Suppressor macrophage treated with lipopolysaccharide for 4 hours (primary cell): ENCODE measurements around the gene MRTFA.
"Not testable (repeated sequence)": the region's sequence is repeated elsewhere in the genome, so short reads cannot be mapped to it uniquely, and the experiment has no call there.

Experiments used
- DNase-seq: peaks from one replicate; pipeline ENCODE4 v3.0.0-alpha.2; 2020

The MRTFA gene

GRCh38 chr22:40656651-40657050, 20.1 kb upstream of the MRTFA start:
- not testable (repeated sequence) for DNase-seq

DNA sequence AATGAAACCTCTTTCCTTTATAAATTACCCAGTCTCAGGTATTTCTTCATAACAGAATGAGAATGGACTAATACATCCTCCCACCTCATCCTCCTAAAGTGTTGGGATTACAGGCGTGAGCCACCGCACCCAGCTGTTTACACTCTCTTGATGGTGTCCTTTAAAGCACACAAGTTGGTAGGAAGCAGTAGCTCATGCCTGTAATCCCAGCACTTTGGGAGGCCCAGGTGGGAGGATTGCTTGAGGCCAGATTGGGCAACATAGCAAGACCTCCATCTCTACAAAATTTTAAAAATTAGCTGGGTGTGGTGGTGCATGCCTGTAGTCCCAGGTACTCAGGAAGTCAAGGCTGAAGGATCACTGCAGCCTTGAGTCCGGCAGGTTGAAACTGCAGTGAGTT, 19.4 kb upstream of the MRTFA start:
- DNase-seq, result not testable (repeated sequence)

DNA sequence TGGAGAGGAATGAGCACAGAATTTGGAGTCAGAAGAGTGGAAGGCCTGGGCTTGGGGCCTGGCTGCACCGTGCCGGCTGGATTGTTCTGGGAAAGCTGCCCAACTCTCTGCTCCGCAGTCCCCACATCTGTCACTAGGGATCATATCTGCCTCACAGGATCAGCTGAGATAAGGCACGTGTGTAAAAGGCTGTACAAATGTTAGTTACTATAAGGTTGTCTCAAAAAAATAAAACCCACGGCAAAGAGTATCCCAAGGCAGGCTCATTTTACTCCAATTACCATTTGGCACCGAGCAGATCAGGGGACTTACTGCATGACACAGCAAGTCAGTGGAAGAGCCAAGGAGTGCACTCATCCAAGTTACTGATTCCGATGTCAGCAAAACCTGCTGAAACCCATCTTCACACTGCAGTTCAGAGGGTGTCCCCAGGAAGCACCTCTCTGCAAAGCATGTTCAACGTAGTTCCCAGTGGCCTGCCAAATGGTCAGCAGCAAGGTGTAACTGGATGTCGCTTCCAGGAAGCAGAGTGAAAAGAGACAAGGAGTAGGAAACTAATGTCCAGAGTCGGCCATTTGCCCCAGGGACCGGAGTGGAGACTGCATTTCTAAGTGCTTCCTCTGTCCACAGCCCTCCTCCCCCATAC, 18.1 kb upstream of the MRTFA start:
- DNase-seq, result no peak

GRCh38 chr22:40653361-40653760, 16.8 kb upstream of the MRTFA start:
- no peak for DNase-seq

- DNase-seq, result peak; percentile 99
These were observed 15.3 kb upstream of the MRTFA start for GRCh38 chr22:40651563-40652501.

- no peak for DNase-seq
These were observed 14.5 kb upstream of the MRTFA start for GRCh38 chr22:40651057-40651456.

GRCh38 chr22:40648386-40648785, 11.9 kb upstream of the MRTFA start:
- no peak for DNase-seq

DNA sequence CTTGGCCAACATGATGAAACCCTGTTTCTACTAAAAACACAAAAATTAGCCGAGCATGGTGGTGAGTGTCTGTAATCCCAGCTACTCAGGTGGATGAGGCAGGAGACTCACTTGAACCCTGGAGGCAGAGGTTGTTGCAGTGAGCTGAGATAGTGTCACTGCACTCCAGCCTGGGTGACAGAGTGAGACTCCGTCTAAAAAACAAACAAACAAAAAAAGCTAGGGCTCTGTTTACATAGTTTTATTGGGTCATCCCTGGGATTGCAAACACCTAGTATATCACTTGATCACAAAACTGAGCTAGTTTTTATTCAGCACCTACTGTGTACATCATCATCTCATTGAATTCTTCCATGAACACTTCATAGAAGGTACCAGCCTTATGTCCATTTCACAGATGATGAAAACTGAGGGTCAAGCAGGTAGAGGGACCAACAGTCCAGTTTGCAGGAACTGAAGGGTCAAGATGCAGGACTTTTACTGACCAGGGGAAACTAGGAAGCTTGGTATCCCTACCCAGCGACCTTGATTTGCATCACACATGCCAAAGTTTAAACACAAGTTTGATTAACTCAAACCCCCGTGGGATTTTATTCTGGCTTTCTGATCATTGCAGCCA, 9.2 kb upstream of the MRTFA start:
- DNase-seq, result no peak

- no peak for DNase-seq
These were observed 5.8 kb upstream of the MRTFA start for GRCh38 chr22:40642316-40642715.

- DNase-seq, result no peak
These were observed 4.8 kb upstream of the MRTFA start for GRCh38 chr22:40641269-40641668.

GRCh38 chr22:40638261-40638660, 1.7 kb upstream of the MRTFA start:
- no peak for DNase-seq

GRCh38 chr22:40637183-40638150, 948 bp upstream of the MRTFA start:
- peak; percentile 88 for DNase-seq

GRCh38 chr22:40635940-40636379, 559 bp downstream of the MRTFA start:
- no peak for DNase-seq

DNA sequence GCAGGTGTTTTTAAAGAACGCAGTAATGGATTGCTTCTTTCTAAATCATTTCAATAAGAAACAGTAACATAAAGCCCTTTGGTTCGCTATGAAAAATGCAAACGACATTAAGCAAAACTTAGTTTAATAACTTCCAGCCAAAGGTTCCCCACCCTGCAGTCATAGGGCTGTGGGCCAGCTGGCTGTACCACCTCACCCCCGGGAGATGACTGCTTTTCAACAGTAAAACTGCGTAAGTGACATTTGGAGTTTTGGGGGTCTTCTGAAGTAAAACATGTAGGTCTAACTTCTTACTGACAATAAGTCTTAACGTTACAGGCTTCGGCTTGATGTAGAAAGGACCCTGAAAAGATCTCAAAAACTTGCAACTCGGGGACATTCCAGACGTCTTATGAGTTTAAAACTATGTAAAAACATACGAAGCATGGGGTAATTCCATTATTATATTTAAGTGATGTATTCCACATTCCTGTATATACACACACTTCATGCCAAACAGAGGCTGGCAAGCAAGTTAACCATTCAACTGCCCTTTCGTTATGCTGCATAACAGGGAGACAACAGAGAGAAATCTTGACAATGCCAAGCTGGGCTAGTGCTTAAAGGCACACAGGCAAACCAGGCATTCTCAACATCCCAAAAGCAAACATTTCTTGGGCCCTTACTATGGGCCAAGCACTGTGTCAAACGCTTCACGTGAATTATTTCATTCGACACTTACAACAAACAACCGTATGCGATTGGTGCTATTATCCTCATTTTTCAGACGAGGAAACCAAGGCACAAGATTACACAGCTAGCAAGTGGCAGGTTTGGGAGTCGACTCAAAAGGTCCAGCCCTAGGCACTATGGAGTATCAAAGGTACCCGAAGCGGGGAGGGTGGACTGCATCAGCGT, 1.2 kb downstream of the MRTFA start:
- DNase-seq, result no peak

DNA sequence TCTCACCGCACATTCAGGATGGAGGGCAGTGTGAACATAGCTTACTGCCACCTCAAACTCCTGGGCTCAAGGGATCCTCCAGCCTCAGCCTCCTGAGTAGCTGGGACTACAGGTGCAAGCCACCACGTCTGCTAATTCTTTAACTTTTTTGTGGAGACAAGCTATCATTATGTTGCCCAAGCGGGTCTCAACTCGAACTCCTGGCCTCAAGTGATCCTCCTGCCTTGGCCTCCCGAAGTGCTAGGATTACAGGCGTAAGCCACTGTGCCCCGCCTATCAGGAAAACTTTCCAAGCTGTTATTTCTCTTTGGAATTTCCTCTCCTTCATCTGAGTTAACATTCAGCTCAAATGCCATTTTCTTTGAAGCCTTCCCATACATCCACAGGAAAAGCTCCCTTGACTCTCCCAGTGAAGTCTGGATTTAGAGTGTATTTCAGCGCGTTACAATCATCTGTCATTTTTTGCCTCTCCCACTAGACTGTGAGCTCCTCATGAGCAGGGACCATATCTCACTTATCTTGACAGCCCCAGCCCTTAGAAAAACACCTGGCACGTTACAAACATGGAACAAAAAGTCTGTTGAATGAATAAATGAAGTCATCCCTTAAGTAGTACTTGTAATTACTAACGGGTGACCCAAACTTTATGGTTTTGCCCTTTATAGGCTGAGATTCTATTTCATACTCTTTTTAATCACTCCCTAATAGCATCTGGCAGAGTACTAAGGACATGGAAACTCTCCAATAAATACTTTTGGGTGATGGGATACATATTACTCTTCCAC, 2.2 kb downstream of the MRTFA start:
- DNase-seq, result no peak

GRCh38 chr22:40633036-40633435, 3.5 kb downstream of the MRTFA start:
- no peak for DNase-seq

DNA sequence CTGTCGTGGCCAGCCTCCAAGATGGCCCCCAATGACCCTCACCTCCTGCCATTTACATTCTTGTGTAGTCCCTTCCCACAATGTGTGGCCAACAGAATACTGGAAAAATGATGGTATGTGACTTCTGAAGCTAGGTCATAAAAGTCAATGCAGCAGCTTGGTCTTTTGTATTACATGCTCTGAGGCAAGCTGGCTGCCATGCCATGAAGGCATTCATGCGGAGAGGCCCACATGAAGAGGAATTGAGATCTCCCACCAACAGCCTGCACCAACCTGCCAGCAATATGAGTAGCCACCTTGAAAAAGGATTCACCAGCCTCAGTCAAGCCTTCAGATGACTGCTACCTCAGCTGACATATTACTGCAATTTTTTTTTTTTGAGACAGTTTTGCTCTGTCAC, 4.6 kb downstream of the MRTFA start:
- no peak for DNase-seq

- peak; percentile 84 for DNase-seq
These were observed 8.0 kb downstream of the MRTFA start for GRCh38 chr22:40628354-40629042.

GRCh38 chr22:40627612-40628011, 8.9 kb downstream of the MRTFA start:
- no peak for DNase-seq

GRCh38 chr22:40626851-40627250, 9.7 kb downstream of the MRTFA start:
- no peak for DNase-seq
